Stimulated activated naive CD8-positive, alpha-beta T cell treated with anti-CD3 and anti-CD28 coated beads, Interleukin-15, Interleukin-2, amounts not matched to agents 100 U/mL and 50 U/mL, for 24 hours (primary cell): ENCODE data around the gene SYNE3.

Source experiments
- ATAC-seq: fragments of 150-1000 bp; cut with Tn5 transposase; one replicate; pipeline ENCODE4 v1.10.0; 2021
- DNase-seq: peaks from one replicate; pipeline ENCODE4 v3.0.0; 2021

The SYNE3 gene

GRCh38 chr14:95474486-95474885 lies 42.0 kb downstream of the SYNE3 start:
- ATAC-seq (no peak), DNase-seq (no peak)

GRCh38 chr14:95472819-95473251 lies 43.6 kb downstream of the SYNE3 start:
- no peak for DNase-seq
- no peak for ATAC-seq

GRCh38 chr14:95471476-95471875 lies 45.0 kb downstream of the SYNE3 start:
- no peak for ATAC-seq
- no peak for DNase-seq

GRCh38 chr14:95471016-95471415 lies 45.4 kb downstream of the SYNE3 start:
- DNase-seq, result no peak
- ATAC-seq, result no peak

DNA sequence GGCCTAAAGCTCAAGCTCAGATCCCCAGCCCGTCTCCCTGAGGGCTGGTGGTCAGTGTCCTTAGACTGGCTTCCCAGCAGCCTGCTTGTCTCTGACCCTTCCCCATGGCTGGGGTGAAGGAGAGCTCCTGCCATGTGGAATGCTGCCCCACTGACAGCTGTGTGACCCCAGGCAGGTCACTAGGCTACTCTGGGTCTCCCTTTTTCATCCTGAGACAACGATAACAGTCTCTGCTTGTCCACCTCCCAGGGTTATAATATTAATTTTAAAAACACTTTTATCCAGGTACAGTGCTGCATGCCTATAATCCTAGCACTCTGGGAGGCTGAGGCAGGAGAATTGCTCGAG lies 47.3 kb downstream of the SYNE3 start:
- DNase-seq (no peak), ATAC-seq (no peak)

GRCh38 chr14:95468448-95469133 lies 47.9 kb downstream of the SYNE3 start:
- DNase-seq, result no peak

GRCh38 chr14:95467657-95468056 lies 48.8 kb downstream of the SYNE3 start:
- ATAC-seq (no peak), DNase-seq (no peak)

More at GRCh38 chr14:95468448-95469133, 47.9 kb downstream of the SYNE3 start:
- ATAC-seq, result no peak

GRCh38 chr14:95467232-95467631 lies 49.2 kb downstream of the SYNE3 start:
- no peak for DNase-seq
- no peak for ATAC-seq
